Measurements from ENCODE around the gene RAB11B. TPM values are rescaled to one million over a fixed set of nuclear protein-coding genes. Genes with fewer than 3 reads are reported as not detected.

The RAB11B gene
- total and polyA plus RNA-seq, 9 of the 15 experiments (the other 6 are each of a cell fraction or from before 2014, with no cell fraction given), result 0.74 to 71.0 (median 13.8) TPM

- in situ Hi-C loops (cut with MboI) (loop anchor here (5.0 kb wide), 1 partner anchor 40 kb away; no protein-coding TSS in a partner anchor), intact Hi-C loops (cut with micrococcal nuclease) (no loop called here)
- no peak overlapping the region for H3K4me2 ChIP-seq (ENCODE audit: insufficient read depth, low read length)
- peaks cover 9 to 18% of the 10 kb centered on the region in 2 experiments; a peak in 4 of 5 replicates for H3K4me1 ChIP-seq (replicated peaks in 1 of 2; ENCODE audit: control insufficient read depth in 2 of 2, insufficient read depth in 2 of 2, low read length in 2 of 2)
- H3K9me1 ChIP-seq (ENCODE audit: control insufficient read depth, insufficient read depth, low read length), result no peaks in the 10 kb centered on the region
- H3K36me3 ChIP-seq (ENCODE audit: control insufficient read depth, insufficient read depth, low read length), result no peaks in the 10 kb centered on the region
- H3K79me2 ChIP-seq (ENCODE audit: control insufficient read depth, insufficient read depth, low read length), result no peaks in the 10 kb centered on the region
- no peaks in the 10 kb centered on the region for H4K20me1 ChIP-seq (replicated peaks; ENCODE audit: control insufficient read depth, insufficient read depth, low read length)
- H3K27ac ChIP-seq (ENCODE audit: extremely low read depth, low read depth, low read length), result no peak overlapping the region
- H3K9me3 ChIP-seq (replicated peaks; ENCODE audit: control insufficient read depth, insufficient read depth, low read depth, low read length), result no peaks in the 10 kb centered on the region
- no peak for TF ChIP-seq KDM2B (CRISPR knock-in tag; IDR thresholded peaks at IDR 0.05)
- no peak for TF ChIP-seq SFPQ (IDR thresholded peaks at IDR 0.05; ENCODE audit: low read depth, low read length)
- TF ChIP-seq MEIS2 (IDR thresholded peaks at IDR 0.05; ENCODE audit: partially characterized antibody), result peak; percentile 3
- peak; percentile 14; the same call in 1 of the 2 replicates for TF ChIP-seq CBFA2T3 (IDR thresholded peaks at IDR 0.05)
- TF ChIP-seq, protein P1, sequence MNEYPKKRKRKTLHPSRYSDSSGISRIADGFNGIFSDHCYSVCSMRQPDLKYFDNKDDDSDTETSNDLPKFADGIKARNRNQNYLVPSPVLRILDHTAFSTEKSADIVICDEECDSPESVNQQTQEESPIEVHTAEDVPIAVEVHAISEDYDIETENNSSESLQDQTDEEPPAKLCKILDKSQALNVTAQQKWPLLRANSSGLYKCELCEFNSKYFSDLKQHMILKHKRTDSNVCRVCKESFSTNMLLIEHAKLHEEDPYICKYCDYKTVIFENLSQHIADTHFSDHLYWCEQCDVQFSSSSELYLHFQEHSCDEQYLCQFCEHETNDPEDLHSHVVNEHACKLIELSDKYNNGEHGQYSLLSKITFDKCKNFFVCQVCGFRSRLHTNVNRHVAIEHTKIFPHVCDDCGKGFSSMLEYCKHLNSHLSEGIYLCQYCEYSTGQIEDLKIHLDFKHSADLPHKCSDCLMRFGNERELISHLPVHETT (CRISPR knock-in tag; conservative IDR thresholded peaks at IDR 0.05 in 1 of 2, IDR thresholded peaks at IDR 0.05 in 1 of 2), result no peak
- TF ChIP-seq TFAP4 (CRISPR knock-in tag; IDR thresholded peaks at IDR 0.05; ENCODE audit: borderline replicate concordance), result peak; percentile 28; the same call in 1 of the 2 replicates
- H3K9ac ChIP-seq (ENCODE audit: insufficient read depth in 1 of 2, low read depth in 2 of 2, low read length in 2 of 2), result no peak overlapping the region
- ChIA-PET CTCF (ENCODE audit: low intra/inter-chr PET ratio) (interaction anchor here (0.6 kb wide), 1 partner anchor 91 kb away, joined by 3 read pairs; no protein-coding TSS in a partner anchor), POLR2A (interaction anchor here (0.7 to 1.4 kb wide), 2 partner anchors 34 to 36 kb away, joined by 3 to 7 read pairs; partner anchors contain the start of genes NDUFA7 and RPS28)
- peaks cover 0 to 3% of the 10 kb centered on the region in 2 experiments; a peak in 1 of 5 replicates for H3K27me3 ChIP-seq (ENCODE audit: control insufficient read depth in 2 of 2, insufficient read depth in 2 of 2, low read length in 2 of 2)
- DNase-seq (ENCODE audit: extremely low read depth in 1 of 4, low spot score in 3 of 4), result no peak
- ATAC-seq, result no peak
- no peak for FAIRE-seq
- no peak overlapping the region for H2AFZ ChIP-seq (ENCODE audit: low read depth, low read length)
- WGBS (ENCODE audit: insufficient coverage, low coverage, missing lambda C conversion rate), result 57% methylated on average over 4 of the region's 4 CpGs
- no peak overlapping the region for H3K4me3 ChIP-seq
- no TSS peak for BruUV-seq (replicated peaks)
These were observed 33.1 kb upstream of the RAB11B start for GRCh38 chr19:8357007-8357521.

Data from K562 (cell line).